Measurements from ENCODE around the gene PAXX. TPM values are rescaled to one million over a fixed set of nuclear protein-coding genes. Genes with fewer than 3 reads are reported as not detected.

Gene PAXX
- polyA plus RNA-seq, 1 donor (not counting 4 experiments of a cell fraction or from before 2014, with no cell fraction given): 11.2 TPM

GRCh38 chr9:137026828-137027227 is 34.6 kb downstream of the PAXX start:
- Histone ChIP-seq H3K9me3 (ENCODE audit: control insufficient read depth, low read depth, low read length) (no peaks in the 10 kb centered on the region), H3K27ac (ENCODE audit: control insufficient read depth, insufficient read depth, low read length) (no peak overlapping the region), H3K4me1 (ENCODE audit: control insufficient read depth, extremely low read depth, insufficient read depth, low read length) (peaks cover 7% of the 10 kb centered on the region), H3K4me3 (ENCODE audit: control insufficient read depth in 2 of 3, extremely low read depth in 1 of 3, insufficient read depth in 2 of 3, low read depth in 1 of 3, low read length in 3 of 3) (no peak overlapping the region), H3K36me3 (ENCODE audit: control insufficient read depth in 2 of 2, extremely low read depth in 1 of 2, insufficient read depth in 2 of 2, low read length in 2 of 2) (no peaks in the 10 kb centered on the region), H3K79me2 (ENCODE audit: control insufficient read depth, insufficient read depth, low read length) (no peaks in the 10 kb centered on the region), H3K27me3 (ENCODE audit: control insufficient read depth, extremely low read depth, insufficient read depth, low read length) (peaks cover 15% of the 10 kb centered on the region), H2AFZ (ENCODE audit: control insufficient read depth, low read length) (no peak overlapping the region), H3K9me1 (ENCODE audit: control insufficient read depth, extremely low read depth, insufficient read depth, low read length) (no peaks in the 10 kb centered on the region), H3K9ac (ENCODE audit: control insufficient read depth, extremely low read depth, insufficient read depth, low read length) (no peak overlapping the region), H4K20me1 (ENCODE audit: control insufficient read depth, extremely low read depth, insufficient read depth, low read length) (no peaks in the 10 kb centered on the region), H3K4me2 (ENCODE audit: control insufficient read depth, extremely low read depth, insufficient read depth, low read depth, low read length) (no peak overlapping the region)
- dilution Hi-C loops (cut with MboI; ENCODE audit: extremely low pct_ligation_motif_present, low sequenced_read_pairs): no loop called here
- FAIRE-seq (no peak), DNase-seq (ENCODE audit: low read depth, low spot score) (no peak)
- TF ChIP-seq CTCF (optimal IDR thresholded peaks at IDR 0.05 in 1 of 3, IDR thresholded peaks at IDR 0.05 in 1 of 3, conservative IDR thresholded peaks at IDR 0.05 in 1 of 3; ENCODE audit: extremely low read depth in 1 of 3, insufficient read depth in 2 of 3, low read length in 3 of 3) (no peak), EZH2 (IDR thresholded peaks at IDR 0.05; ENCODE audit: low read length) (no peak)

GRCh38 chr9:137027369-137028262 is 35.4 kb downstream of the PAXX start, which contains the start of gene ABCA2:
Gene ABCA2 (minus strand): TSS chr9:137028237. CDS start chr9:137028140, 97 bp downstream.
- Histone ChIP-seq H3K9ac (ENCODE audit: control insufficient read depth, extremely low read depth, insufficient read depth, low read length) (no peak within 1 kb of the TSS), H3K27me3 (ENCODE audit: control insufficient read depth, extremely low read depth, insufficient read depth, low read length) (peaks cover 15% of the 10 kb centered on the region), H3K4me1 (ENCODE audit: control insufficient read depth, extremely low read depth, insufficient read depth, low read length) (peaks cover 7% of the 10 kb centered on the region), H3K4me3 (ENCODE audit: control insufficient read depth in 2 of 3, extremely low read depth in 1 of 3, insufficient read depth in 2 of 3, low read depth in 1 of 3, low read length in 3 of 3) (peak within 1 kb of the TSS; percentile 22 to 46 (median 39)), H3K4me2 (ENCODE audit: control insufficient read depth, extremely low read depth, insufficient read depth, low read depth, low read length) (peak within 1 kb of the TSS; percentile 81), H3K27ac (ENCODE audit: control insufficient read depth, insufficient read depth, low read length) (no peak within 1 kb of the TSS), H3K79me2 (ENCODE audit: control insufficient read depth, insufficient read depth, low read length) (no peaks in the 10 kb centered on the region), H3K9me1 (ENCODE audit: control insufficient read depth, extremely low read depth, insufficient read depth, low read length) (no peaks in the 10 kb centered on the region), H3K36me3 (ENCODE audit: control insufficient read depth in 2 of 2, extremely low read depth in 1 of 2, insufficient read depth in 2 of 2, low read length in 2 of 2) (no peaks in the 10 kb centered on the region), H2AFZ (ENCODE audit: control insufficient read depth, low read length) (no peak within 1 kb of the TSS), H3K9me3 (ENCODE audit: control insufficient read depth, low read depth, low read length) (no peaks in the 10 kb centered on the region), H4K20me1 (ENCODE audit: control insufficient read depth, extremely low read depth, insufficient read depth, low read length) (no peaks in the 10 kb centered on the region)
- DNase-seq (ENCODE audit: low read depth, low spot score): no peak
- FAIRE-seq: no peak
- no peak for TF ChIP-seq EZH2 (IDR thresholded peaks at IDR 0.05; ENCODE audit: low read length)
- TF ChIP-seq CTCF (optimal IDR thresholded peaks at IDR 0.05 in 1 of 3, IDR thresholded peaks at IDR 0.05 in 1 of 3, conservative IDR thresholded peaks at IDR 0.05 in 1 of 3; ENCODE audit: extremely low read depth in 1 of 3, insufficient read depth in 2 of 3, low read length in 3 of 3): no peak
- dilution Hi-C loops (cut with MboI; ENCODE audit: extremely low pct_ligation_motif_present, low sequenced_read_pairs): no loop called here
